Neural progenitor cell (in vitro differentiated cells): ENCODE results near the gene AFMID. TPM values are rescaled to one million over a fixed set of nuclear protein-coding genes. Genes with fewer than 3 reads are reported as not detected.
A peak's percentile ranks its signal among the peaks of the same experiment; 100 is the strongest.

Experiments
- DNase-seq: peaks from one replicate; pipeline ENCODE4 v3.0.0-alpha.2; 2016; ENCODE audit warnings: low spot score
- H2AFZ ChIP-seq: fragments of 200-600 bp; sonication (generic); replicated peaks from 2 replicates; pipeline ENCODE4 v1.6.1; 2016; ENCODE audit warnings: antibody characterized with exemption
- H3F3A ChIP-seq: fragments of 200-600 bp; sonication (generic); 2 replicates; pipeline ENCODE4 v1.6.1; 2016; ENCODE audit warnings: antibody characterized with exemption, low read depth
- H3K27ac ChIP-seq: fragments of 200-600 bp; sonication (generic); 2 replicates; pipeline ENCODE4 v1.5.1; 2016; ENCODE audit warnings: mild to moderate bottlenecking
- H3K27me3 ChIP-seq: fragments of 200-600 bp; sonication (generic); 2 replicates; pipeline ENCODE4 v1.6.1; 2016; ENCODE audit warnings: mild to moderate bottlenecking, moderate library complexity
- H3K36me3 ChIP-seq: fragments of 200-600 bp; sonication (generic); 2 replicates; pipeline ENCODE4 v1.5.1; 2016
- H3K4me1 ChIP-seq: fragments of 200-600 bp; sonication (generic); 2 replicates; pipeline ENCODE4 v1.6.1; 2016; ENCODE audit warnings: mixed run types
- H3K4me2 ChIP-seq: fragments of 200-600 bp; sonication (generic); 2 replicates; pipeline ENCODE4 v1.6.1; 2016
- H3K4me3 ChIP-seq: fragments of 200-600 bp; sonication (generic); 2 replicates; pipeline ENCODE4 v1.5.1; 2016
- H3K79me2 ChIP-seq: fragments of 200-600 bp; sonication (generic); 2 replicates; pipeline ENCODE4 v1.6.1; 2016; ENCODE audit warnings: low read depth
- H3K9ac ChIP-seq: fragments of 200-600 bp; sonication (generic); 2 replicates; pipeline ENCODE4 v1.6.1; 2016
- H3K9me3 ChIP-seq: fragments of 200-600 bp; sonication (generic); 2 replicates; pipeline ENCODE4 v1.5.1; 2016; ENCODE audit warnings: low read depth
- H4K20me1 ChIP-seq: fragments of 200-600 bp; sonication (generic); 2 replicates; pipeline ENCODE4 v1.6.1; 2016; ENCODE audit warnings: low read depth
- H3K27ac Mint-ChIP-seq: 3 replicates; pipeline ENCODE4 v1.8.0; 2021; ENCODE audit warnings: mixed read lengths
- H3K27me3 Mint-ChIP-seq: 2 replicates; pipeline ENCODE4 v1.8.0; 2022; ENCODE audit warnings: low read depth, mild to moderate bottlenecking, inconsistent platforms, moderate library complexity, mixed read lengths; ENCODE audit not compliant: insufficient read depth
- H3K36me3 Mint-ChIP-seq: 3 replicates; pipeline ENCODE4 v1.8.0; 2021; ENCODE audit warnings: mixed read lengths
- H3K4me1 Mint-ChIP-seq: 3 replicates; pipeline ENCODE4 v1.8.0; 2021; ENCODE audit warnings: mixed read lengths
- H3K4me3 Mint-ChIP-seq: 3 replicates; pipeline ENCODE4 v1.8.0; 2021; ENCODE audit warnings: mild to moderate bottlenecking, moderate library complexity, mixed read lengths
- H3K9me3 Mint-ChIP-seq: 3 replicates; pipeline ENCODE4 v1.8.0; 2020; ENCODE audit warnings: mixed read lengths
- EZH2 ChIP-seq: fragments of 200-600 bp; sonication (generic); IDR thresholded peaks from 2 replicates; pipeline ENCODE4 v1.6.1; 2017; ENCODE audit warnings: antibody characterized with exemption, mild to moderate bottlenecking, moderate library complexity
- EZH2phosphoT487 ChIP-seq: fragments of 200-600 bp; sonication (generic); IDR thresholded peaks from 2 replicates; pipeline ENCODE4 v1.6.1; 2017; ENCODE audit warnings: antibody characterized with exemption
- total RNA-seq: library from RNA; depleted of rRNA; stranded (reverse); fragments of >200 nt; gene quantifications from 2 replicates; pipeline ENCODE4 v1.2.3, GENCODE V29; 2015; ENCODE audit warnings: low replicate concordance
- TF ChIP-seq, protein P1 (sequence below): fragments of 200-600 bp; sonication (generic); IDR thresholded peaks from 2 replicates; pipeline ENCODE4 v1.5.1; 2017; ENCODE audit warnings: antibody characterized with exemption, mild to moderate bottlenecking

Gene AFMID
- total RNA-seq, 1 donor from 2014 or later = 76.8 TPM

GRCh38 chr17:78253946-78254672 lies 66.9 kb downstream of the AFMID start:
- Histone ChIP-seq H3K36me3 (no peaks in the 10 kb centered on the region), H3K9me3 (no peaks in the 10 kb centered on the region), H3K4me2 (peak overlapping the region; percentile 82), H3K4me3 (peak overlapping the region; percentile 66), H3F3A (no peaks in the 10 kb centered on the region), H3K27me3 (no peaks in the 10 kb centered on the region), H3K4me1 (peaks cover 33% of the 10 kb centered on the region), H3K27ac (no peak overlapping the region), H4K20me1 (no peaks in the 10 kb centered on the region), H3K9ac (peak overlapping the region; percentile 60), H3K79me2 (peaks cover 6% of the 10 kb centered on the region), H2AFZ (peak overlapping the region; percentile 60)
- H3K27me3 Mint-ChIP-seq = peaks cover 2% of the 10 kb centered on the region
- no peak overlapping the region for H3K27ac Mint-ChIP-seq
- H3K9me3 Mint-ChIP-seq = no peaks in the 10 kb centered on the region
- TF ChIP-seq EZH2phosphoT487 (no peak), EZH2 (no peak)
- TF ChIP-seq, protein P1, sequence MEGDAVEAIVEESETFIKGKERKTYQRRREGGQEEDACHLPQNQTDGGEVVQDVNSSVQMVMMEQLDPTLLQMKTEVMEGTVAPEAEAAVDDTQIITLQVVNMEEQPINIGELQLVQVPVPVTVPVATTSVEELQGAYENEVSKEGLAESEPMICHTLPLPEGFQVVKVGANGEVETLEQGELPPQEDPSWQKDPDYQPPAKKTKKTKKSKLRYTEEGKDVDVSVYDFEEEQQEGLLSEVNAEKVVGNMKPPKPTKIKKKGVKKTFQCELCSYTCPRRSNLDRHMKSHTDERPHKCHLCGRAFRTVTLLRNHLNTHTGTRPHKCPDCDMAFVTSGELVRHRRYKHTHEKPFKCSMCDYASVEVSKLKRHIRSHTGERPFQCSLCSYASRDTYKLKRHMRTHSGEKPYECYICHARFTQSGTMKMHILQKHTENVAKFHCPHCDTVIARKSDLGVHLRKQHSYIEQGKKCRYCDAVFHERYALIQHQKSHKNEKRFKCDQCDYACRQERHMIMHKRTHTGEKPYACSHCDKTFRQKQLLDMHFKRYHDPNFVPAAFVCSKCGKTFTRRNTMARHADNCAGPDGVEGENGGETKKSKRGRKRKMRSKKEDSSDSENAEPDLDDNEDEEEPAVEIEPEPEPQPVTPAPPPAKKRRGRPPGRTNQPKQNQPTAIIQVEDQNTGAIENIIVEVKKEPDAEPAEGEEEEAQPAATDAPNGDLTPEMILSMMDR = no peak
- H3K36me3 Mint-ChIP-seq = no peaks in the 10 kb centered on the region
- peaks cover 39% of the 10 kb centered on the region for H3K4me1 Mint-ChIP-seq
- peak overlapping the region; percentile 83 for H3K4me3 Mint-ChIP-seq
- DNase-seq = peak; percentile 98

GRCh38 chr17:78255029-78255656 lies 68.0 kb downstream of the AFMID start:
- H3K79me2 ChIP-seq = peaks cover 6% of the 10 kb centered on the region
- no peak overlapping the region for H3K27ac Mint-ChIP-seq
- peaks cover 41% of the 10 kb centered on the region for H3K4me1 Mint-ChIP-seq
- no peak overlapping the region for H3K9ac ChIP-seq
- H4K20me1 ChIP-seq = no peaks in the 10 kb centered on the region
- H3K4me3 ChIP-seq = no peak overlapping the region
- H3K9me3 ChIP-seq = no peaks in the 10 kb centered on the region
- H3K4me1 ChIP-seq = peaks cover 33% of the 10 kb centered on the region
- no peaks in the 10 kb centered on the region for H3K9me3 Mint-ChIP-seq
- no peak overlapping the region for H2AFZ ChIP-seq
- no peaks in the 10 kb centered on the region for H3K36me3 ChIP-seq
- no peak overlapping the region for H3K4me2 ChIP-seq
- TF ChIP-seq, protein P1 = no peak
- TF ChIP-seq EZH2phosphoT487 (no peak), EZH2 (no peak)
- H3K4me3 Mint-ChIP-seq = peak overlapping the region; percentile 83
- no peaks in the 10 kb centered on the region for H3K36me3 Mint-ChIP-seq
- DNase-seq = no peak
- no peaks in the 10 kb centered on the region for H3K27me3 ChIP-seq
- no peak overlapping the region for H3K27ac ChIP-seq
- peaks cover 4% of the 10 kb centered on the region for H3K27me3 Mint-ChIP-seq
- H3F3A ChIP-seq = no peaks in the 10 kb centered on the region

DNA sequence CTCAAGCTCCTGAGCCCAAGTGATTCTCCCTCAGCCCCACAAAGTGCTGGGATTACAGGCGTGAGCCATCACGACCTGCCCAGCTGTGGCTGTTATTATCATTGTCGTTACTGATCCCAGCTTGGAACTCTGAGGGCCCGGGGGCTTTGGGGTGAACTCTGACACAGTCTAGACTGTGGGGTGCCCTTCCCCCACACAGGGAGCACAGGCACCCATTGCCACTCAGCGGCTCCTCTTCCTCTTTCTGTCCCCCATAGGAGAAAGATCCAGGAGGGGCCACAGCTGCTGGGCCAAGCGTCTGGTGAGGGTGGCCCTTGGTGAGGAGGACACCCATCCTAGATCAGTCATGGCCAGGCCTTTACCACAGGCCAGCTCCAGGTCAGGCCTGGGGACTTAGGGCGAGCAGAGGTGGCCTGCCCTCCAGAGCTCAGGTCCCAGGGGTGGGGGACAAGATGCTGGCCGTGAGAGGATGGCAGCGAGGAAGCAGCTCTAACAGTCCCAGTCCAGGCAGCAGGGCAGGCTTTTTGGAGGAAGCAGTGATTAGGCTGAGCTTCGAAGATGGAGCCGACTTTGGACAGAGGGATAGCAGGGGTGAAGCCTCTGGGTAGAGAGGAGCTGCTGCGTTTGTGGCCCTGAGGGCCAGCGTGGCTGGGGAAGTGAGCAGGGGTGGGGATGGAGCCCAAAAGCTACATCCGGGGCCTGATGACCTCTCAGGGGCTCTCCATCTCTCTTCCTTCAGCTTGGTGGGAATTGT lies 69.0 kb downstream of the AFMID start:
- peaks cover 33% of the 10 kb centered on the region for H3K4me1 ChIP-seq
- no peak for DNase-seq
- H3K4me3 Mint-ChIP-seq = peak overlapping the region; percentile 6
- peak overlapping the region; percentile 79 for H3K27ac Mint-ChIP-seq
- no peaks in the 10 kb centered on the region for H3F3A ChIP-seq
- H3K9me3 Mint-ChIP-seq = no peaks in the 10 kb centered on the region
- no peak for TF ChIP-seq EZH2phosphoT487
- TF ChIP-seq, protein P1 = no peak
- TF ChIP-seq EZH2 = no peak
- H3K36me3 Mint-ChIP-seq = no peaks in the 10 kb centered on the region
- H3K4me3 ChIP-seq = no peak overlapping the region
- H3K27me3 Mint-ChIP-seq = peaks cover 4% of the 10 kb centered on the region
- H3K27ac ChIP-seq = no peak overlapping the region
- H3K27me3 ChIP-seq = no peaks in the 10 kb centered on the region
- no peaks in the 10 kb centered on the region for H3K36me3 ChIP-seq
- H4K20me1 ChIP-seq = no peaks in the 10 kb centered on the region
- no peaks in the 10 kb centered on the region for H3K9me3 ChIP-seq
- peak overlapping the region; percentile 52 for H2AFZ ChIP-seq
- H3K9ac ChIP-seq = no peak overlapping the region
- peak overlapping the region; percentile 32 for H3K4me2 ChIP-seq
- peaks cover 6% of the 10 kb centered on the region for H3K79me2 ChIP-seq
- peaks cover 34% of the 10 kb centered on the region for H3K4me1 Mint-ChIP-seq
